Measurements from ENCODE around the gene DNAAF5.
A peak's percentile ranks its signal among the peaks of the same experiment; 100 is the strongest.

Gene DNAAF5

DNA sequence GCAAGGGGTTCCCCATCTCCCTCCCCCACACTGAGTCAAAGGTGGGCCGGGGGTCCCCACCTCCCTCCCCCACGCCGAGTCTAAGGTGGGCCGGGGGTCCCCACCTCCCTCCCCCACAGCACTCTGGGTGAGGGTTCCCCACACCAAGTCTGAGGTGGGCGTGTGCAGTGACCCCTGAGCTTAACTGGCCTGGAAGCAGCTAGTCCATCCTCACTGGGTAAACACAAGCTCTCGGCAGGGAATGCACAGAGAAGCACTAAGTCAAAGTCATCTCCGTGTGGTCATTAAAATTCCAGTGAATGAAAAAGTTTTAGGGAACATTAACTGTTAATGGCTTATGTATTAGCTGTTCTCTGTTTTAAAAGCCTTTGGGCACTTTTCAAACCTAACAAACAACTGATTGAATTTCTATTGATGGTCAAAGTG is 44.3 kb downstream of the DNAAF5 start:
- DNase-seq, result no peak

DNA sequence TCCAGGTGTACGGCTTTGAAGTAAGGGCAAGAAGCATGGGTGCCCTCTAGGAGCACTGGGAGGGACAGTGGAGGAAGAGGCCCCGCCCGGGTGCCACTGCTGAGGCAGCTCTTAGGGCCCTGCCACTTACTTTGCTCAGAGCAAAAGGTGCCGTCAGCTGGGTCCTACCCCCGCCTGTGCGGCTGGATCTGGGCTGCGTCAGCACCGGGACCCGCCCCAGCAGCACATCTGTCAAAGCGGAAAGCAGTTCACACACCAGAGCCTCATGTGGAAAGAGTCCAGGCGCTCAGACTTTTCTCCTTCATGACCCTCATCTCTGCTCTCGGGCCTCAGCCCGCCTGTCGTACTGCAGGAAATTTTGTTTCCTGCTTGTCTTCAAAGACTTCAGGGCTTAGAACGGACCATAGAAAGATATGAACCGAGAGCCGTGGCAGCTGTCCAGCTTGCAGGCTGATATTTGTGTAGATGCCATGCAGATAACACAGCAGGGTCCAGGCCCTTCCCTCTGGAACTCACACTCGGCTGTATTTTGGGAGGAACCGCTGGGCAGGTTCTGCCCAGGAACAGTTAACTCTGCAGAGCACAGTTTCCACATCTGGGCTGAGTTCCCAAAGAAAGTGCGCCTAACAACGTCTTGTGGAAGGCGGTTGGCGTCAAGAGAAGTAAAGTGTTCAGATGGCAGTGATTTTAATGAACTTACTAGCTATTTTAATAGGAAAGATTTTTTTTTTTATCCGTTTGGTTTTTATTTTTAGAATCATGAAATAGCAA is 44.9 kb downstream of the DNAAF5 start:
- no peak for DNase-seq

GRCh38 chr7:772005-772294 is 45.5 kb downstream of the DNAAF5 start:
- DNase-seq, result no peak

DNA sequence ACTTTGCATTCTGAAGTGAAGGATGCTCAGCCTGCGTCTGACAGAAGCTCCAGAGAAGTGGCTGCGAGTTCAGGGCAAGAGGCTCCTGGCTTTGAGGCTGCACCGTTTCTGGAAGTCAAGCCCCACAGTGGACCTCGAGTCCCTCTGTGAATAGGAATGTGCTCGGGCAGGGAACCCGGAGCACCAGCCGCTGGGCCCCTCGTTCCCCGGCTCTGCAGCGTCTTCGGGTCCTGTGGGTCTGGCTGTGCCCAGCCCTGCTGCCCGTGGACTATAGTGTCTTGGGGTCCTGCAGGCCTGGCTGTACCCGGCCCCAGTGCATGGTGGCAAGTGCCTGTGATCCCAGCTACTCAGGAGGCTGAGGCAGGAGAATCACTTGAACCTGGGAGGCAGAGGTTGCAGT is 45.9 kb downstream of the DNAAF5 start:
- DNase-seq, result no peak

GRCh38 chr7:772861-773621 is 46.5 kb downstream of the DNAAF5 start:
- DNase-seq, result no peak

DNA sequence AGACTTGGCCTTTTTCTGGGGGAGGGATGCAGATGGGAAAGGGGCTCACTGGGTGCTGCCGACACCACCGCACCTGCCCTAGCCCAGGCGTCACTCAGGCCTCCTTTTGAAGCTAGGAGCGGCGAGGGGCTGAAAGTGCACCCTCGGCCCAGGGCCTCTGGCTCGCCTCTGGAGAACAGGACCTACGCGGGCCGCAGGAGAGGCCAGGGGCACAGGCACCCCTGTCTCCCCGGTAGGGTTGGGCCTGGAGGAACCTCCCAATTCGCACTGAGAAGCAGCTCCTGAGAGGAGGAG is 47.1 kb downstream of the DNAAF5 start:
- no peak for DNase-seq

- DNase-seq, result peak; percentile 19
Observed at GRCh38 chr7:774161-775109, 47.9 kb downstream of the DNAAF5 start.

GRCh38 chr7:776381-776780 is 49.9 kb downstream of the DNAAF5 start:
- DNase-seq, result no peak

GRCh38 chr7:776992-777727 is 50.7 kb downstream of the DNAAF5 start:
- DNase-seq, result no peak

GRCh38 chr7:777728-778078 is 51.2 kb downstream of the DNAAF5 start:
- no peak for DNase-seq

GRCh38 chr7:778271-778967 is 51.9 kb downstream of the DNAAF5 start:
- no peak for DNase-seq

DNA sequence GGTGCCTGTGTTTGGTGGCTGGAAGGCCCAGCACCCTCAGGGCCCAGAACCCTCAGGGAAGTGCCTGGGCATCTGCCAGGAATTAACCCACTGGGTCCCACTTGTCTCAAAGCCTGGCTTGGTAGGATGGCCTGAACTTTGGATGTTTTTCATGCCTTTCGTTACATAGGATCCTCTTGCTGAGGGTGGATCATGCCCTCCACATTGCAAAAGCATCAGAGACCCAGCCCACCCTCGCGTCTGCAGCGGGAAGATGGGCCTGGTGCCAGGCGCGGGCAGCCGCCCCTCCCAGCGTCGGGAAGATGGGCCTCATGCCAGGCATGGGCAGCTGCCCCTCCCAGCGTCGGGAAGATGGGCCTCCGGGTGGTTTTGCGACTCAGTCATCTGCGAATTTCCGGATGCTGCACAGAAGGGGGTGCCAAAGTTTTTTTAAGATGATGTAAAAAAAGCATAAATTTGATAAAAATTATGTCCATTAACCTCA is 52.5 kb downstream of the DNAAF5 start:
- DNase-seq, result peak; percentile 90

- DNase-seq, result no peak
Observed at GRCh38 chr7:779480-779879, 53.0 kb downstream of the DNAAF5 start.

GRCh38 chr7:780081-780480 is 53.6 kb downstream of the DNAAF5 start:
- DNase-seq, result no peak

DNA sequence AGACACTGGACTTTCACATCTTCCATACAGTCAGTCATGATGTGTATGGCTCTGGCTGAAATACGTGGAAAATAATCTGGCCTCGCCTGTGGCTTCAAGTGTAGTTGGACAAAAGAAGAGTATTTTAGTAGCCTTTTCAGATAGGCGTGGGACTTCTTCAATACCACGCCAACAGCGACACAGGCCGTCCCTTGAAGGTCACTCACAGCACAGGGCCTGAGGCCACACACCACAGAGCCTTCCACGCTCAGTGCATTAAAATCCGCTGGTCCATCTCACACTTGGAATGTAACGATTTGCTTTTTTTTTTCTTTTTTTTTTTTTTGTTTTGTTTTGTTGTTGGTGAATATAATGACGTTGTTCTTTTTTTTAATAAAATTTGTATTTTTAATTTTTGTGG is 54.0 kb downstream of the DNAAF5 start:
- DNase-seq, result no peak

DNA sequence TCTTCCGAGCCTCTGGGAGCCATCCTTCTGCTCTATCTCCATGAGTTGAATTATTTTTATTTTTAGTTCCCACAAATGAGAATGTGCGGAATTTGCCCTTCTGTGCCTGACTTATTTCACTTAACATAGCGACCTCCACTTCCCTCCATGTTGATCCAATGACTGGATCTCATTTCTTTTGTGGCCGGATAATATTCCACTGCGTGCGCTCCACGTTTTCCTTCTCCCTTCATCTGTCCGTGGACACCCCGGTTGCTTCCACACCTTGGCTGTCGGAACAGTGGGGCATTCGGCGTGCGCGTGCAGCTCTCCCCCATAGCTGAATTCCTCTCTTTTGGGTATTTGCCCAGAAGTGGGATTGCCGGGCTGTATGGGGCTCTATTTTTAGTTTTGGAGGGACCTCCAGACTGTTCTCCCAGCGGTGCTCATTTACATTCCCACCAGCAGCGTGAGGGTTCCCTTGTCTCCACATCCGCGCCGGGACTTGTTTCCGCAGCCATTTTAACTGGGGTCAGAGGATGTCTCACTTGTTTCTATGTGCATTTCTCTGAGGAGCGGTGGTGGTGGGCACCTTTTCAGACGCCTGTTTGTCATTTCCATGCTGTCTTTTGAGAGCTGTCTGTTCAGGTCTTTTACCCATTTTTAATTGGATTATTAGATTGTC is 54.8 kb downstream of the DNAAF5 start:
- DNase-seq, result no peak

DNA sequence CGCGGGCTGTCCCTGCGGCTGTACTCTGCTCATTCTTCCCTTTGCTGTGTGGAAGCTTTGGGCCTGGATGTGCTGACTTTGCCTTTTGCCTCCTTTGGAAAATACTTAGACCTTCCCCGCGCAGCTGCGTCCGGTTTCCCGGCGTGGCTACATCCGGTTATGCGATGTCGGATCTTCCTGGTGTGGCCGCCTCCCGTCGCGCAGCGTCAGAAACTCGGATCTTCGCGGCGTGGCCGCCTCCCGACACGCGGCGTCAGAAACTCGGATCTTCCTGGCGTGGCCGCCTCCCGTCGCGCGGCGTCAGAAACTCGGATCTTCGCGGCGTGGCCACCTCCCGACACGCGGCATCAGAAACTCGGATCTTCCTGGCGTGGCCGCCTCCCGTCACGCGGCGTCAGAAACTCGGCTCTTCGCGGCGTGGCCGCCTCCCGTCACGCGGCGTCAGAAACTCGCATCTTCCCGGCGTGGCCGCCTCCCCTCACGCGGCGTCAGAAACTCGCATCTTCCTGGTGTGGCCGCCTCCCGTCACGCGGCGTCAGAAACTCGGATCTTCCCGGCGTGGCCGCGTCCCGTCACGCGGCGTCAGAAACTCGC is 55.5 kb downstream of the DNAAF5 start:
- no peak for DNase-seq

GRCh38 chr7:782718-783449 is 56.4 kb downstream of the DNAAF5 start:
- DNase-seq, result no peak

DNA sequence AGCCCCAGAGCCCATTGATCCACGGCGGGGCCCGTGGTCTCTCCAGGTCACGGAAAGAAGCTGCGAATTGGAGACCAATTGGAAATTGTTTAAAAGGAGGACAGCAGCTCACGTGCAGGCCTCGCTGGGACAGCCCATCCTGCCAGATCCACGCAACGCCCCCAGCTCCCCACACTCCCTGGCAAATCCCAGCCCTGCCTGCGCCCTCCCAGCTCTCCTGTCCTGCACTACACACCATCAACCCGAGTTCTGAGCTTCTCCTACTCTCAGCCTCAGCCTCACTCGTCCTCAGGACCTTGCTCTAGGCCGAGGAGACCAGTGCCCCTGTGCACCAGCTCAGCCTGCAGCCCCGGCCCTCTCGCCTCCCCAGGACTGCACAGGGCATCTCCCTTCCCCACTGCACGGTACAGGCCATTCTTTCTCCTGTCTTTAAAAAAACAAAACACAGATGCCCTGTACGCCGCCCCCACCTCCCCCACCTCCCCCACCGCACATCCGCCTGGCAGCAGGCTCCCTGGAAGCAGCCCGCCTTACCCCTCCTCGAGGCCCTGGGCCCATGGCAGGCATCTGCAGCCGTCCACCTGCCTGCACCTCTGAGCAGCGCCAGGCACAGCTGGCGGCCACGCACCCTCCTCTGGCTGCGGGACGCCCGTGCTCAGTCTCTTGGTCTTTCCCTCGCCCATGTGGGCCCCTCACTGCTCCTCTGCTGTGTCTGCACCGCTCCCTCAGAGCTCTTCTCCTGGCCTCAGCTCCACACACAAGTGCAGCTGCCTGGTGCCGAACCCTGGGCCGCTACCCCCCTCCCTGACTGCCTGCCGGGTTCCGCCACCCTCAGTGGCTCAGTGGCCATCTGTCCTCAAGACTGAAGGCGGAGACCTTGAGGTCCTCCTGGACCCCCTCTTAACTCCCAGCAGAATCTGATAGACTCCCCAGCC is 57.3 kb downstream of the DNAAF5 start:
- no peak for DNase-seq
